ENCODE measurements around the gene ZNRD2. TPM values are rescaled to one million over a fixed set of nuclear protein-coding genes. Genes with fewer than 3 reads are reported as not detected.

Gene ZNRD2
- total and polyA plus RNA-seq, 10 of the 15 experiments (the other 5 are each of a cell fraction or from before 2014, with no cell fraction given) = 7.9 to 111 (median 55.4) TPM

DNA sequence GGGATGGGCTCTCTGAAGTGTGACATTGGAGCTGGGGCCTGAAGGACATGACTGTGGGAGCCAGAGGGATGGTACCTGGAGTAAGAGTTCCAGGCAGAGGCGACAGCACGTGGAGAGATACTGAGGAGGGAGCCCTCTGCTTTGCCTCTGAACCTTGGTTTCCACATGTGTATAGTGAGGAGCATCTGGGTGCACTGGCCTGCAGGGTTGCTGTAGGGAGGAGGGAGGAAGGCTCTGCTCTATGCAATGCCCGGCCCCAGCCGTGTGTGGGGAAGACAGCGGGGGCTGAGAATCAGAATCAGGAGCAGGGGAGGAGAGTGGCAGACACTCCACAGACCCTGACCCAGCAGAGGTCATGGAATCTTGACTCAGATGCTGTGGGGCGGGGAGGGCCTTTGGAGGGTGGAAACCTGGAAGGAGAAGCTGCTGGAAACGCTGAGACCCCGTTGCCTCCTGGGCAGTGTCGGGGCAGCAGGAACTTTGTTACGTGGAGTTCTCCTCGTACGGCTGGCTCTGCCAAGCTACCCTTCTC, 41.4 kb upstream of the ZNRD2 start:
- no peak for TF ChIP-seq DPF2 (IDR thresholded peaks at IDR 0.05)
- no peak for TF ChIP-seq JUNB (IDR thresholded peaks at IDR 0.05)
- no peak for TF ChIP-seq PAX8 (IDR thresholded peaks at IDR 0.05)
- TF ChIP-seq, protein P1, sequence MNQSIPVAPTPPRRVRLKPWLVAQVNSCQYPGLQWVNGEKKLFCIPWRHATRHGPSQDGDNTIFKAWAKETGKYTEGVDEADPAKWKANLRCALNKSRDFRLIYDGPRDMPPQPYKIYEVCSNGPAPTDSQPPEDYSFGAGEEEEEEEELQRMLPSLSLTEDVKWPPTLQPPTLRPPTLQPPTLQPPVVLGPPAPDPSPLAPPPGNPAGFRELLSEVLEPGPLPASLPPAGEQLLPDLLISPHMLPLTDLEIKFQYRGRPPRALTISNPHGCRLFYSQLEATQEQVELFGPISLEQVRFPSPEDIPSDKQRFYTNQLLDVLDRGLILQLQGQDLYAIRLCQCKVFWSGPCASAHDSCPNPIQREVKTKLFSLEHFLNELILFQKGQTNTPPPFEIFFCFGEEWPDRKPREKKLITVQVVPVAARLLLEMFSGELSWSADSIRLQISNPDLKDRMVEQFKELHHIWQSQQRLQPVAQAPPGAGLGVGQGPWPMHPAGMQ (IDR thresholded peaks at IDR 0.05; ENCODE audit: borderline replicate concordance) = no peak
- TF ChIP-seq YY1 (IDR thresholded peaks at IDR 0.05; ENCODE audit: low read depth, low read length) = no peak
- no peak for TF ChIP-seq BCLAF1 (IDR thresholded peaks at IDR 0.05)
- no peak for TF ChIP-seq PML (IDR thresholded peaks at IDR 0.05; ENCODE audit: low read length)
- no peak for TF ChIP-seq MYB (IDR thresholded peaks at IDR 0.05; ENCODE audit: borderline replicate concordance, low read depth, low read length)
- TF ChIP-seq, protein P2, sequence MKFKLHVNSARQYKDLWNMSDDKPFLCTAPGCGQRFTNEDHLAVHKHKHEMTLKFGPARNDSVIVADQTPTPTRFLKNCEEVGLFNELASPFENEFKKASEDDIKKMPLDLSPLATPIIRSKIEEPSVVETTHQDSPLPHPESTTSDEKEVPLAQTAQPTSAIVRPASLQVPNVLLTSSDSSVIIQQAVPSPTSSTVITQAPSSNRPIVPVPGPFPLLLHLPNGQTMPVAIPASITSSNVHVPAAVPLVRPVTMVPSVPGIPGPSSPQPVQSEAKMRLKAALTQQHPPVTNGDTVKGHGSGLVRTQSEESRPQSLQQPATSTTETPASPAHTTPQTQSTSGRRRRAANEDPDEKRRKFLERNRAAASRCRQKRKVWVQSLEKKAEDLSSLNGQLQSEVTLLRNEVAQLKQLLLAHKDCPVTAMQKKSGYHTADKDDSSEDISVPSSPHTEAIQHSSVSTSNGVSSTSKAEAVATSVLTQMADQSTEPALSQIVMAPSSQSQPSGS (IDR thresholded peaks at IDR 0.05; ENCODE audit: low read length) = no peak
- no peak for TF ChIP-seq IRF4 (IDR thresholded peaks at IDR 0.05; ENCODE audit: low read depth, low read length)
- TF ChIP-seq STAT1 (conservative IDR thresholded peaks at IDR 0.05) = no peak
- no peak for TF ChIP-seq SMAD5 (IDR thresholded peaks at IDR 0.05; ENCODE audit: low read depth)
- no peak for TF ChIP-seq SIN3A (IDR thresholded peaks at IDR 0.05; ENCODE audit: low read depth, low read length)
- no peak for TF ChIP-seq EGR1 (IDR thresholded peaks at IDR 0.05; ENCODE audit: borderline replicate concordance in 1 of 2, low read depth in 2 of 2, low read length in 2 of 2)
- no peaks in the 10 kb centered on the region for H3K27me3 ChIP-seq (replicated peaks in 1 of 2; ENCODE audit: control insufficient read depth in 2 of 2, insufficient read depth in 2 of 2, low read length in 1 of 2)
- H2AFZ ChIP-seq (ENCODE audit: control insufficient read depth, low read depth, low read length) = no peak overlapping the region
- peaks cover 9 to 33% of the 10 kb centered on the region in 2 experiments for H3K36me3 ChIP-seq (ENCODE audit: control insufficient read depth in 2 of 2, insufficient read depth in 2 of 2, low read length in 1 of 2)
- H3K79me2 ChIP-seq (ENCODE audit: control insufficient read depth, insufficient read depth, low read length) = peaks cover 15% of the 10 kb centered on the region
- DNase-seq (ENCODE audit: low read depth, low spot score) (no peak), ATAC-seq (no peak), FAIRE-seq (no peak)
- POLR2A ChIA-PET = no interaction called here
- CTCF ChIA-PET = no interaction called here
- RAD21 ChIA-PET (ENCODE audit: unreplicated experiment) = no interaction called here
- 95% methylated on average over 12 of the region's 12 CpGs for WGBS (ENCODE audit: insufficient coverage, insufficient replicate concordance, low lambda C conversion rate, missing lambda C conversion rate)
- H3K4me2 ChIP-seq (ENCODE audit: control insufficient read depth, insufficient read depth) = no peak overlapping the region
- H4K20me1 ChIP-seq (ENCODE audit: control insufficient read depth, insufficient read depth) = no peaks in the 10 kb centered on the region
- peaks cover 13% of the 10 kb centered on the region for H3K4me1 ChIP-seq (ENCODE audit: control insufficient read depth, insufficient read depth, low read length)
- intact Hi-C loops (cut with micrococcal nuclease; ENCODE audit: unreplicated experiment) (no loop called here), in situ Hi-C loops (cut with MboI) (no loop called here)
- no peak overlapping the region for H3K4me3 ChIP-seq
- BruUV-seq (replicated peaks) = no TSS peak
- no peak overlapping the region for H3K27ac ChIP-seq (ENCODE audit: control insufficient read depth, insufficient read depth)
- H3K9ac ChIP-seq (ENCODE audit: control insufficient read depth, insufficient read depth, low read length) = no peak overlapping the region
- H3K9me3 ChIP-seq (replicated peaks; ENCODE audit: control insufficient read depth, insufficient read depth, low read length) = no peaks in the 10 kb centered on the region
- SMC1A ChIA-PET (ENCODE audit: uncharacterized antibody, unreplicated experiment) = no interaction called here
